Pancreas (tissue), 10 donors: ENCODE measurements around the gene LGALS3BP. TPM values are rescaled to one million over a fixed set of nuclear protein-coding genes. Genes with fewer than 3 reads are reported as not detected.

Source experiments
- ATAC-seq, 4 donors: fragments of 200-7000 bp; cut with Tn5 transposase; one replicate each; pipeline versions ENCODE4 v1.8.0 to v1.9.1; 2020; ENCODE audit warnings: mild to moderate bottlenecking in 4 of 4, moderate library complexity in 4 of 4
- DNase-seq, 6 donors: peaks; one replicate each; pipeline ENCODE4 v3.0.0-alpha.2; 2020
- FAIRE-seq: peaks from 2 replicates; lab custom pipeline; 2012; peaks lifted over from hg19 to GRCh38; lab: Jason Lieb, UNC
- H3K27ac ChIP-seq, 4 donors: fragments of 200-600 bp; sonication (generic); 1 replicate in 3 of 4; 2 replicates in 1 of 4; pipeline versions ENCODE4 v1.5.0 to v1.8.0; 2020
- H3K27me3 ChIP-seq, 4 donors: fragments of 200-600 bp; one replicate each; pipeline ENCODE4 v1.8.0; 2021
- H3K36me3 ChIP-seq, 3 donors: fragments of 200-600 bp; sonication (generic) in 1 of 3; one replicate each; pipeline versions ENCODE4 v1.5.0 to v1.8.0; 2020 to 2021
- H3K4me1 ChIP-seq, 3 donors: fragments of 200-600 bp; one replicate each; pipeline ENCODE4 v1.8.0; 2021
- H3K4me3 ChIP-seq, 4 donors: fragments of 200-600 bp; sonication (generic) in 2 of 4; one replicate each; pipeline versions ENCODE4 v1.5.0 to v1.8.0; 2020 to 2021
- H3K9me3 ChIP-seq, 4 donors: fragments of 200-600 bp; one replicate each; pipeline ENCODE4 v1.8.0; 2021
- CTCF ChIP-seq, 4 donors: fragments of 200-600 bp; sonication (generic) in 3 of 4; IDR thresholded peaks; one replicate each; pipeline versions ENCODE4 v1.5.0 to v1.8.0; 2021; ENCODE audit warnings: antibody characterized with exemption in 4 of 4
- WGBS, 2 donors: extraction: QIAGEN DNeasy Blood & Tissue Kit; methylation state at CpG; one replicate each; pipeline ENCODE4 v1.1.7; 2013; 5-methylcytosine and 5-hydroxymethylcytosine counted together
- intact Hi-C, 3 donors: fragments of 100-400 bp; cut with DNase I; formaldehyde crosslinking; loops; one replicate each; pipeline versions ENCODE4 v1.11.1 to v1.14.2; 2022
- polyA plus RNA-seq, 2 donors: library from polyadenylated mRNA; stranded (reverse); fragments of 200-250 nt; gene quantifications; one replicate each; pipeline ENCODE4 v1.2.3, GENCODE V29; 2013
- total RNA-seq, 6 donors: library from RNA; stranded (reverse); fragmentation: NEBNext Ultra II Directional in 4 of 6; extraction: Animal tissue kit (Norgen Biotek cat#: 25700) in 4 of 6; gene quantifications; one replicate each; pipeline versions ENCODE4 v1.2.1 to v1.2.4, GENCODE V29; 2021 to 2023
- donor health status: healthy with polysubstance abuse.
- donor health status: DM: no; HTN: no; CAD: no; lungs with moderate emphysema.
- donor health status: DM: no; HTN: no; CAD: no.
- donor health status: control.
- donor health status: control.
- donor health status: Bipolar disorder and iron deficiency.
- donor health status: DM: yes; HTN: yes; CAD: no.
- donor health status: DM: no; HTN: no; CAD: no.
- donor health status: DM: no; HTN: no; CAD: no.
- donor health status: DM: yes; HTN: yes; CAD: no.

Gene LGALS3BP
- total and polyA plus RNA-seq, 8 donors = 35.3 to 169 (median 77.2) TPM

DNA sequence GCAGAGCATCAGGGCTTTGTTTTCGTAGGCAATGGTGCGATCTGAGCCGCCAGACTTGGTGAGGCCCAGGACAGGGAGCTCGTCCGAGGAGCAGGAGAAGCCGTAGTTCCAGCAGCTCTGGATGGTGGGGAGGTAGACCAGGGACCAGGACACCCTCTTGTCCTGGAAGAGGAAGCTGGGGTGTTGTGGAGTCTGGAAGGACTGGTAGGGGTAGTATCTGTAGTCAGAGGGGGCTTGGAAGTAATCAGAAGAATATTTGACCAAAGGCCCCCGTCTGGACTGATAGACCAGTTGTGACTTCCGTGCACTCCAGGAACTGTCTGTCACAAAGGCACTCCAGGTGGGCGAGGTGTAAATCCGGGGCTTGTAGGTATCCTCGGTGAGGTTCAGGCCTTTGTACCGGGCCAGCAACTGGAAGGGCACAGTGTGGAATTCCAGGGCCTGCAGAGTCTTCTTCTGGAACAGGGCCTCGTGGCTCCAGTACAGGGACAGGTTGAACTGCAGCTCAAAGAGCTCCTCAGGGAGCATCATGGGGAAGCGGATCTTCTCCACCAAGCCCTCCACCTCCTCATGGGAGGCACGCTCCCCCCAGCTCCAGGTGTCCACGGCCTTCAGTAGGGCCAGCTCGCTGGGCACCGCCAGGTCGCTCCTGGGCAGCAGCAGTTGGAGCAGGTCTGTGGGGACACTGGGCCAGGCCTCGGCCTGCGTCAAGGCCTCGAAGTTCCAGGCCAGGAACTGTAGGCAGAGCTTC is 7.8 kb downstream of the LGALS3BP start:
- ATAC-seq (no peak), DNase-seq (peak in 2 of 6 donors; percentile 58 to 78), FAIRE-seq (no peak)
- Histone ChIP-seq H3K4me1 (peaks cover 6 to 13% (median 8%) of the 10 kb centered on the region in 3 donors), H3K27me3 (no peaks in the 10 kb centered on the region), H3K4me3 (no peak overlapping the region), H3K27ac (no peak overlapping the region), H3K36me3 (no peaks in the 10 kb centered on the region), H3K9me3 (no peaks in the 10 kb centered on the region)
- 67 to 74% methylated on average over 22 of the region's 22 CpGs for WGBS, 2 donors
- intact Hi-C loops = loop anchor here in 1 of 3 donors (5.0 kb wide), 2 partner anchors 105 to 475 kb away; no protein-coding TSS in a partner anchor
- no peak for TF ChIP-seq CTCF (IDR thresholded peaks at IDR 0.05)

DNA sequence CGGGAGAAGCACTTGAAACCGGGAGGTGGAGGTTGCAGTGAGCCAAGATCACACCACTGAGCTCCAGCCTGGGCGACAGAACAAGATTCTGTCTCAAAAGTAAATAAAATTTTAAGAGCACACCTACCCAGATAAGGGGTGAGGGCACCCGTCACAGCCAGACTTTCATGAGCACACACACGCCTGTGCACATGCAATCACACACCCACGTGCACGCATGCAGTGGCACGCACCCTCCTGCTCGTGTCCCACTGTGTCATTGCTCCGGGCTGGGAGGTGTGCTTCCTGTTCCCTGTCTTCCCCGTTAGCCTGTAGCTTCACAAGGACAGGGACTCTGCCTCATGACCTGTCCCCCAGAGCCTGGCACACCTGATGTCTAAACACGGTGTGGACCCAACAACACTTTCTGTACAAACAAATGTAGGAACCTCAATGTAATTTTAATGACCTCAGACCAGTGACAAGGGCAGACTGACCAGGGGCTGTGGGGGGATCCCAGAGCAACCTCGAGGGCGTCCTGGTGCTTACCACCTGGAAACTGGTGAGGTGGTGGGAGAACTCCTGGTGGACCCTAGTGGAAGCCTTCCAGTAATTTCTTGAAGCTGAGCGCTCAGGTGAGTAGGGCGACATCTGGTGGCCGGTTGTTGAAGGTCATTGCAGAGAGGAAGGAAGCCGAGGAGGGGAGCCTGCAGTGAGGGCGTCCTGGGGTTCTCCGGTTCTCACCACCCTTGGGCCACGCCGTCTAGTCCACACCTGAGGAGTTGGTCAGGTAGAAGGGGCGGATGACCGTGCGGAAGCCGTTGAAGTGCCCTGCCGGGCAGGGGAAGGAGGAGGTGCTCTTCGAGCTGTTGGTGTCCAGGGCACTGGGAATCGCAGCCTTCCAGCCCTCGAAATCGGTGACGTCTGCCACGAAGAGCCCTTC is 8.6 kb downstream of the LGALS3BP start:
- peaks cover 6 to 12% (median 8%) of the 10 kb centered on the region in 3 donors for H3K4me1 ChIP-seq
- intact Hi-C loops = loop anchor here in 1 of 3 donors (5.0 kb wide), 2 partner anchors 104 to 474 kb away; no protein-coding TSS in a partner anchor
- TF ChIP-seq CTCF (IDR thresholded peaks at IDR 0.05) = peak; percentile 72 to 84 (median 81)
- H3K4me3 ChIP-seq = no peak overlapping the region
- H3K36me3 ChIP-seq = no peaks in the 10 kb centered on the region
- peak overlapping the region in 3 of 4 donors; percentile 11 to 37 (median 25) for H3K27ac ChIP-seq
- FAIRE-seq = no peak
- H3K27me3 ChIP-seq = no peaks in the 10 kb centered on the region
- no peaks in the 10 kb centered on the region for H3K9me3 ChIP-seq
- WGBS, 2 donors = 22% methylated on average over 31 to 33 of the region's 33 CpGs
- ATAC-seq = peak; percentile 53 to 77 (median 70)
- DNase-seq = peak; percentile 71 to 91 (median 86)

- Histone ChIP-seq H3K4me3 (no peak overlapping the region), H3K4me1 (peaks cover 0 to 8% (median 5%) of the 10 kb centered on the region in 3 donors), H3K9me3 (no peaks in the 10 kb centered on the region), H3K36me3 (no peaks in the 10 kb centered on the region), H3K27ac (no peak overlapping the region), H3K27me3 (no peaks in the 10 kb centered on the region)
- 87 to 91% methylated on average over 8 to 9 of the region's 9 CpGs for WGBS, 2 donors
- intact Hi-C loops = loop anchor here in 2 of 3 donors (5.0 kb wide), 2 partner anchors 103 to 473 kb away; no protein-coding TSS in a partner anchor
- no peak for DNase-seq
- ATAC-seq = no peak
- TF ChIP-seq CTCF (IDR thresholded peaks at IDR 0.05) = no peak
- FAIRE-seq = no peak
Observed at GRCh38 chr17:78969865-78970264, 9.9 kb downstream of the LGALS3BP start.

DNA sequence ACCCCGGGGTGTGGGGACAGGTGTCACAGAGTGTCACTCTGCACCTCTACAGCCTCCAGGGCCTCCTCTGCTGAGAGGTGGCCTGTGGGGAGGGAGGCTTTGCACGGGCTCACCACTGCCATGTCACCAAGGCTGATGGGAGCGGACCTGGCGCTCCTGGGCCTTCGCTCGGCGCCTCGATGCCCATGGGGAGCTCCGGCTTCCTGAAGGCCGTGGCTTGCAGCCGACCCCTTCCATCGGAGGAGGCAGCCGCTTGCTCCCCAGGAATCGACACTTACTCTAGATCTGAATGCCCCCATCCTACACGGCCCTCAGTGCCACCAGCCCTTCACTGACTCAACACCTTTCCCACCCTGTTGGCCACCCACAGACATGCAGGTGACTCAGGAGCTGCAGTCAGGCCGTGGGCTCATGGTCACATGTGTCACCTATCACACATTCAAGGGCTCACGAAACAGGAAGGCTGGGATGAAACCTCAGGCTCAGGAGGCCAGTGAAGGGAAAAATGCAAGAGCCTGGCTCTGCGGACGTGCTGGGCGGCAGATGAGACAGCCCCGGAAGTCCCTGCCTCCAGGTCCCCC is 11.9 kb downstream of the LGALS3BP start:
- H3K4me1 ChIP-seq = peaks cover 0 to 8% (median 5%) of the 10 kb centered on the region in 3 donors
- H3K27ac ChIP-seq = no peak overlapping the region
- intact Hi-C loops = loop anchor here in 1 of 3 donors (5.0 kb wide), 1 partner anchor 101 kb away; no protein-coding TSS in a partner anchor
- H3K4me3 ChIP-seq = no peak overlapping the region
- no peaks in the 10 kb centered on the region for H3K9me3 ChIP-seq
- FAIRE-seq = no peak
- H3K27me3 ChIP-seq = no peaks in the 10 kb centered on the region
- ATAC-seq = no peak
- no peaks in the 10 kb centered on the region for H3K36me3 ChIP-seq
- 87 to 92% methylated on average over 21 of the region's 21 CpGs for WGBS, 2 donors
- TF ChIP-seq CTCF (IDR thresholded peaks at IDR 0.05) = no peak
- no peak for DNase-seq
